SK-N-MC (cell line): ENCODE data around the gene FAM47E.

Source experiments
- EZH2 ChIP-seq: fragments of 200-600 bp; sonication (generic); IDR thresholded peaks from one replicate; pipeline ENCODE4 v1.6.1; 2017; ENCODE audit warnings: antibody characterized with exemption
- FOXP2 ChIP-seq: optimal IDR thresholded peaks from 2 replicates; pipeline ENCODE3; 2011; ENCODE audit warnings: mild to moderate bottlenecking, moderate library complexity; ENCODE audit not compliant: insufficient read depth; ENCODE audit errors: extremely low read length, control extremely low read depth
- POLR2AphosphoS5 ChIP-seq: IDR thresholded peaks from 2 replicates; pipeline ENCODE4 v1.6.1; 2012; ENCODE audit warnings: mild to moderate bottlenecking, low read depth, low read length, borderline replicate concordance

- TF ChIP-seq POLR2AphosphoS5, result no peak
- TF ChIP-seq EZH2, result no peak
- TF ChIP-seq FOXP2, result no peak
Observed at GRCh38 chr4:76212851-76213414, 38.6 kb upstream of the FAM47E start.
